ENCODE data around the gene AQP2.

The AQP2 gene

GRCh38 chr12:49969651-49970429 lies 19.3 kb downstream of the AQP2 start:
- peak in 2 of 3 donors; percentile 62 to 74 for DNase-seq
- WGBS (ENCODE audit: insufficient coverage) = 64% methylated on average over 12 of the region's 12 CpGs
- ChIA-PET CTCF (interaction anchor here (0.7 to 12.6 kb wide), 15 partner anchors 11 to 105 kb away, joined by 3 to 209 read pairs (median 32); partner anchors contain the start of gene RACGAP1), POLR2A (no interaction called here)
- Histone ChIP-seq H3K4me1 (ENCODE audit: control extremely low read depth in 1 of 4, control insufficient read depth in 4 of 4, insufficient read depth in 4 of 4, low read length in 3 of 4) (peaks cover 0 to 32% (median 30%) of the 10 kb centered on the region in 4 experiments), H3K4me3 (ENCODE audit: control insufficient read depth in 1 of 7, extremely low read depth in 1 of 7, insufficient read depth in 4 of 7, low read depth in 2 of 7, low read length in 6 of 7) (no peak overlapping the region), H3K27me3 (replicated peaks in 2 of 5; ENCODE audit: control insufficient read depth in 4 of 5, insufficient read depth in 5 of 5, low read length in 4 of 5) (peaks cover 0 to 23% (median 4%) of the 10 kb centered on the region in 5 experiments), H3K27ac (ENCODE audit: insufficient read depth in 1 of 2, low read depth in 1 of 2, low read length in 2 of 2, poor library complexity in 1 of 2, severe bottlenecking in 2 of 2) (no peak overlapping the region), H3K36me3 (ENCODE audit: control insufficient read depth in 4 of 4, insufficient read depth in 4 of 4, low read length in 3 of 4) (no peaks in the 10 kb centered on the region), H3K9me3 (ENCODE audit: control extremely low read depth in 1 of 5, control insufficient read depth in 4 of 5, insufficient read depth in 2 of 5, low read depth in 1 of 5, low read length in 4 of 5) (no peaks in the 10 kb centered on the region)

GRCh38 chr12:49970658-49971057 lies 20.1 kb downstream of the AQP2 start:
- H3K36me3 ChIP-seq (ENCODE audit: control insufficient read depth in 4 of 4, insufficient read depth in 4 of 4, low read length in 3 of 4) = no peaks in the 10 kb centered on the region
- peaks cover 0 to 15% (median 4%) of the 10 kb centered on the region in 5 experiments for H3K27me3 ChIP-seq (replicated peaks in 2 of 5; ENCODE audit: control insufficient read depth in 4 of 5, insufficient read depth in 5 of 5, low read length in 4 of 5)
- WGBS (ENCODE audit: insufficient coverage) = 83% methylated on average over 8 of the region's 10 CpGs
- no peak overlapping the region for H3K4me3 ChIP-seq (ENCODE audit: control insufficient read depth in 1 of 7, extremely low read depth in 1 of 7, insufficient read depth in 4 of 7, low read depth in 2 of 7, low read length in 6 of 7)
- no peak for DNase-seq
- H3K4me1 ChIP-seq (ENCODE audit: control extremely low read depth in 1 of 4, control insufficient read depth in 4 of 4, insufficient read depth in 4 of 4, low read length in 3 of 4) = peaks cover 0 to 33% (median 32%) of the 10 kb centered on the region in 4 experiments
- no peaks in the 10 kb centered on the region for H3K9me3 ChIP-seq (ENCODE audit: control extremely low read depth in 1 of 5, control insufficient read depth in 4 of 5, insufficient read depth in 2 of 5, low read depth in 1 of 5, low read length in 4 of 5)
- ChIA-PET CTCF (interaction anchor here (1.3 to 12.6 kb wide), 7 partner anchors 12 to 105 kb away, joined by 4 to 209 read pairs (median 37); no protein-coding TSS in a partner anchor), POLR2A (no interaction called here)
- no peak overlapping the region for H3K27ac ChIP-seq (ENCODE audit: insufficient read depth in 1 of 2, low read depth in 1 of 2, low read length in 2 of 2, poor library complexity in 1 of 2, severe bottlenecking in 2 of 2)

GRCh38 chr12:49971141-49971540 lies 20.6 kb downstream of the AQP2 start:
- H3K4me1 ChIP-seq (ENCODE audit: control extremely low read depth in 1 of 4, control insufficient read depth in 4 of 4, insufficient read depth in 4 of 4, low read length in 3 of 4) = peaks cover 0 to 33% (median 32%) of the 10 kb centered on the region in 4 experiments
- no peaks in the 10 kb centered on the region for H3K9me3 ChIP-seq (ENCODE audit: control extremely low read depth in 1 of 5, control insufficient read depth in 4 of 5, insufficient read depth in 2 of 5, low read depth in 1 of 5, low read length in 4 of 5)
- no peak for DNase-seq
- ChIA-PET CTCF (interaction anchor here (1.3 to 12.6 kb wide), 5 partner anchors 11 to 96 kb away, joined by 4 to 209 read pairs (median 101); no protein-coding TSS in a partner anchor), POLR2A (no interaction called here)
- 100% methylated on average over 1 of the region's 6 CpGs for WGBS (ENCODE audit: insufficient coverage)
- no peak overlapping the region for H3K4me3 ChIP-seq (ENCODE audit: control insufficient read depth in 1 of 7, extremely low read depth in 1 of 7, insufficient read depth in 4 of 7, low read depth in 2 of 7, low read length in 6 of 7)
- H3K36me3 ChIP-seq (ENCODE audit: control insufficient read depth in 4 of 4, insufficient read depth in 4 of 4, low read length in 3 of 4) = no peaks in the 10 kb centered on the region
- no peak overlapping the region for H3K27ac ChIP-seq (ENCODE audit: insufficient read depth in 1 of 2, low read depth in 1 of 2, low read length in 2 of 2, poor library complexity in 1 of 2, severe bottlenecking in 2 of 2)
- H3K27me3 ChIP-seq (replicated peaks in 2 of 5; ENCODE audit: control insufficient read depth in 4 of 5, insufficient read depth in 5 of 5, low read length in 4 of 5) = peaks cover 0 to 10% (median 2%) of the 10 kb centered on the region in 5 experiments

- DNase-seq = no peak
- no peak overlapping the region for H3K4me3 ChIP-seq (ENCODE audit: control insufficient read depth in 1 of 7, extremely low read depth in 1 of 7, insufficient read depth in 4 of 7, low read depth in 2 of 7, low read length in 6 of 7)
- ChIA-PET POLR2A (no interaction called here), CTCF (interaction anchor here (1.3 to 12.6 kb wide), 6 partner anchors 10 to 95 kb away, joined by 4 to 209 read pairs (median 54); no protein-coding TSS in a partner anchor)
- H3K27ac ChIP-seq (ENCODE audit: insufficient read depth in 1 of 2, low read depth in 1 of 2, low read length in 2 of 2, poor library complexity in 1 of 2, severe bottlenecking in 2 of 2) = no peak overlapping the region
- H3K36me3 ChIP-seq (ENCODE audit: control insufficient read depth in 4 of 4, insufficient read depth in 4 of 4, low read length in 3 of 4) = no peaks in the 10 kb centered on the region
- peaks cover 0 to 4% (median 0%) of the 10 kb centered on the region in 5 experiments for H3K27me3 ChIP-seq (replicated peaks in 2 of 5; ENCODE audit: control insufficient read depth in 4 of 5, insufficient read depth in 5 of 5, low read length in 4 of 5)
- peaks cover 0 to 31% (median 27%) of the 10 kb centered on the region in 4 experiments for H3K4me1 ChIP-seq (ENCODE audit: control extremely low read depth in 1 of 4, control insufficient read depth in 4 of 4, insufficient read depth in 4 of 4, low read length in 3 of 4)
- WGBS (ENCODE audit: insufficient coverage) = 89% methylated on average over 3 of the region's 9 CpGs
- H3K9me3 ChIP-seq (ENCODE audit: control extremely low read depth in 1 of 5, control insufficient read depth in 4 of 5, insufficient read depth in 2 of 5, low read depth in 1 of 5, low read length in 4 of 5) = no peaks in the 10 kb centered on the region
Observed at GRCh38 chr12:49972129-49972528, 21.6 kb downstream of the AQP2 start.

- Histone ChIP-seq H3K4me3 (ENCODE audit: control insufficient read depth in 1 of 7, extremely low read depth in 1 of 7, insufficient read depth in 4 of 7, low read depth in 2 of 7, low read length in 6 of 7) (no peak within 1 kb of the TSS), H3K9me3 (ENCODE audit: control extremely low read depth in 1 of 5, control insufficient read depth in 4 of 5, insufficient read depth in 2 of 5, low read depth in 1 of 5, low read length in 4 of 5) (no peaks in the 10 kb centered on the region), H3K27me3 (replicated peaks in 2 of 5; ENCODE audit: control insufficient read depth in 4 of 5, insufficient read depth in 5 of 5, low read length in 4 of 5) (peaks cover 0 to 2% (median 0%) of the 10 kb centered on the region in 5 experiments), H3K4me1 (ENCODE audit: control extremely low read depth in 1 of 4, control insufficient read depth in 4 of 4, insufficient read depth in 4 of 4, low read length in 3 of 4) (peaks cover 0 to 24% (median 21%) of the 10 kb centered on the region in 4 experiments), H3K36me3 (ENCODE audit: control insufficient read depth in 4 of 4, insufficient read depth in 4 of 4, low read length in 3 of 4) (no peaks in the 10 kb centered on the region), H3K27ac (ENCODE audit: insufficient read depth in 1 of 2, low read depth in 1 of 2, low read length in 2 of 2, poor library complexity in 1 of 2, severe bottlenecking in 2 of 2) (no peak within 1 kb of the TSS)
- 92% methylated on average over 18 of the region's 18 CpGs for WGBS (ENCODE audit: insufficient coverage)
- no peak for DNase-seq
- ChIA-PET CTCF (interaction anchor here (1.4 to 12.6 kb wide), 4 partner anchors 10 to 94 kb away, joined by 4 to 209 read pairs (median 72); no protein-coding TSS in a partner anchor), POLR2A (no interaction called here)
Observed at GRCh38 chr12:49972641-49973360, 22.3 kb downstream of the AQP2 start, which contains the start of gene AQP6. TSS of gene AQP6 (plus strand) at chr12:49972947. CDS start at chr12:49973174, 227 bp downstream.

GRCh38 chr12:49973361-49973830 lies 22.9 kb downstream of the AQP2 start:
- DNase-seq = no peak
- Histone ChIP-seq H3K9me3 (ENCODE audit: control extremely low read depth in 1 of 5, control insufficient read depth in 4 of 5, insufficient read depth in 2 of 5, low read depth in 1 of 5, low read length in 4 of 5) (no peaks in the 10 kb centered on the region), H3K36me3 (ENCODE audit: control insufficient read depth in 4 of 4, insufficient read depth in 4 of 4, low read length in 3 of 4) (no peaks in the 10 kb centered on the region), H3K4me3 (ENCODE audit: control insufficient read depth in 1 of 7, extremely low read depth in 1 of 7, insufficient read depth in 4 of 7, low read depth in 2 of 7, low read length in 6 of 7) (no peak overlapping the region), H3K4me1 (ENCODE audit: control extremely low read depth in 1 of 4, control insufficient read depth in 4 of 4, insufficient read depth in 4 of 4, low read length in 3 of 4) (peaks cover 0 to 23% (median 17%) of the 10 kb centered on the region in 4 experiments), H3K27me3 (replicated peaks in 2 of 5; ENCODE audit: control insufficient read depth in 4 of 5, insufficient read depth in 5 of 5, low read length in 4 of 5) (no peaks in the 10 kb centered on the region), H3K27ac (ENCODE audit: insufficient read depth in 1 of 2, low read depth in 1 of 2, low read length in 2 of 2, poor library complexity in 1 of 2, severe bottlenecking in 2 of 2) (no peak overlapping the region)
- ChIA-PET CTCF (interaction anchor here (2.4 to 12.6 kb wide), 3 partner anchors 9 to 94 kb away, joined by 6 to 209 read pairs (median 139); no protein-coding TSS in a partner anchor), POLR2A (no interaction called here)
- 92% methylated on average over 18 of the region's 19 CpGs for WGBS (ENCODE audit: insufficient coverage)
